ENCODE data around the gene NSA2.

Gene NSA2

GRCh38 chr5:74822288-74822687 is 55.2 kb downstream of the NSA2 start:
- no peak for DNase-seq

- no peak for DNase-seq
These were observed 62.4 kb downstream of the NSA2 start for GRCh38 chr5:74829413-74829812.
